ENCODE data around the gene EIF4H.

GRCh38 chr7:74141705-74142104 is 32.5 kb upstream of the EIF4H start:
- TF ChIP-seq EZH2 (IDR thresholded peaks at IDR 0.05; ENCODE audit: insufficient read depth, poor library complexity, severe bottlenecking): no peak
- TF ChIP-seq EZH2phosphoT487 (IDR thresholded peaks at IDR 0.05; ENCODE audit: insufficient read depth, low read depth): no peak
